Mesothelial cell of epicardium (in vitro differentiated cells): ENCODE results near the gene IGIP. TPM values are rescaled to one million over a fixed set of nuclear protein-coding genes. Genes with fewer than 3 reads are reported as not detected.

Experiments
- DNase-seq, 2 experiments: peaks; one replicate each; pipeline ENCODE4 v3.0.0; 2021; ENCODE audit warnings: low spot score in 2 of 2; ENCODE audit not compliant: unreplicated experiment in 2 of 2
- H3K27ac Mint-ChIP-seq: 2 replicates; pipeline ENCODE4 v1.8.0; 2021; ENCODE audit warnings: mixed read lengths
- H3K27me3 Mint-ChIP-seq: 2 replicates; pipeline ENCODE4 v1.8.0; 2021; ENCODE audit warnings: low read depth, mixed read lengths
- H3K36me3 Mint-ChIP-seq: 2 replicates; pipeline ENCODE4 v1.8.0; 2021; ENCODE audit warnings: mixed read lengths
- H3K4me1 Mint-ChIP-seq: 2 replicates; pipeline ENCODE4 v1.8.0; 2021; ENCODE audit warnings: mixed read lengths
- H3K4me3 Mint-ChIP-seq: 2 replicates; pipeline ENCODE4 v1.8.0; 2021; ENCODE audit warnings: mild to moderate bottlenecking, moderate library complexity, mixed read lengths
- H3K9me3 Mint-ChIP-seq: 2 replicates; pipeline ENCODE4 v1.8.0; 2021; ENCODE audit warnings: mixed read lengths
- CTCF ChIP-seq: fragments of 200-600 bp; sonication (generic); IDR thresholded peaks from one replicate; pipeline ENCODE4 v1.5.0; 2021; ENCODE audit warnings: antibody characterized with exemption; ENCODE audit not compliant: unreplicated experiment
- total RNA-seq: library from RNA; stranded (reverse); gene quantifications from 3 replicates; pipeline ENCODE4 v1.2.1, GENCODE V29; 2021

IGIP gene
- total RNA-seq, 1 donor from 2014 or later: 2.8 TPM

GRCh38 chr5:140162781-140163180 is 37.0 kb downstream of the IGIP start:
- no peaks in the 10 kb centered on the region for H3K36me3 Mint-ChIP-seq
- H3K4me1 Mint-ChIP-seq: peaks cover 12% of the 10 kb centered on the region
- no peaks in the 10 kb centered on the region for H3K9me3 Mint-ChIP-seq
- TF ChIP-seq CTCF: no peak
- no peak overlapping the region for H3K27ac Mint-ChIP-seq
- H3K27me3 Mint-ChIP-seq: peaks cover 6% of the 10 kb centered on the region
- no peak for DNase-seq
- H3K4me3 Mint-ChIP-seq: no peak overlapping the region

- Mint-ChIP-seq H3K27me3 (peaks cover 5% of the 10 kb centered on the region), H3K36me3 (no peaks in the 10 kb centered on the region), H3K27ac (no peak overlapping the region), H3K4me1 (peaks cover 12% of the 10 kb centered on the region), H3K4me3 (no peak overlapping the region), H3K9me3 (no peaks in the 10 kb centered on the region)
- TF ChIP-seq CTCF: no peak
- DNase-seq: no peak
Measured at GRCh38 chr5:140165101-140165922, 39.6 kb downstream of the IGIP start.

- no peaks in the 10 kb centered on the region for H3K36me3 Mint-ChIP-seq
- H3K27ac Mint-ChIP-seq: no peak overlapping the region
- TF ChIP-seq CTCF: no peak
- no peaks in the 10 kb centered on the region for H3K9me3 Mint-ChIP-seq
- peaks cover 5% of the 10 kb centered on the region for H3K27me3 Mint-ChIP-seq
- peaks cover 8% of the 10 kb centered on the region for H3K4me1 Mint-ChIP-seq
- DNase-seq: no peak
- H3K4me3 Mint-ChIP-seq: no peak overlapping the region
Measured at GRCh38 chr5:140165923-140166270, 40.2 kb downstream of the IGIP start.

- no peaks in the 10 kb centered on the region for H3K9me3 Mint-ChIP-seq
- H3K27me3 Mint-ChIP-seq: peaks cover 5% of the 10 kb centered on the region
- H3K36me3 Mint-ChIP-seq: no peaks in the 10 kb centered on the region
- no peak overlapping the region for H3K27ac Mint-ChIP-seq
- peaks cover 8% of the 10 kb centered on the region for H3K4me1 Mint-ChIP-seq
- no peak for TF ChIP-seq CTCF
- no peak overlapping the region for H3K4me3 Mint-ChIP-seq
- DNase-seq: no peak
Measured at GRCh38 chr5:140166911-140167310, 41.2 kb downstream of the IGIP start.

GRCh38 chr5:140168371-140168770 is 42.6 kb downstream of the IGIP start:
- H3K27me3 Mint-ChIP-seq: peaks cover 2% of the 10 kb centered on the region
- DNase-seq: no peak
- H3K4me3 Mint-ChIP-seq: no peak overlapping the region
- H3K36me3 Mint-ChIP-seq: no peaks in the 10 kb centered on the region
- no peak for TF ChIP-seq CTCF
- H3K27ac Mint-ChIP-seq: no peak overlapping the region
- no peaks in the 10 kb centered on the region for H3K9me3 Mint-ChIP-seq
- H3K4me1 Mint-ChIP-seq: peaks cover 8% of the 10 kb centered on the region

- DNase-seq: no peak
- no peak for TF ChIP-seq CTCF
- H3K9me3 Mint-ChIP-seq: no peaks in the 10 kb centered on the region
Measured at GRCh38 chr5:140169410-140169809, 43.7 kb downstream of the IGIP start.

More at GRCh38 chr5:140169410-140169809, 43.7 kb downstream of the IGIP start:
- H3K27me3 Mint-ChIP-seq: peaks cover 3% of the 10 kb centered on the region
- no peak overlapping the region for H3K4me3 Mint-ChIP-seq
- H3K4me1 Mint-ChIP-seq: peaks cover 12% of the 10 kb centered on the region
- H3K36me3 Mint-ChIP-seq: no peaks in the 10 kb centered on the region
- H3K27ac Mint-ChIP-seq: no peak overlapping the region
